Sigmoid colon (tissue), 7 donors: Measurements from ENCODE around the gene TAS2R30. TPM values are rescaled to one million over a fixed set of nuclear protein-coding genes. Genes with fewer than 3 reads are reported as not detected.

Experiments
- DNase-seq: peaks from one replicate; pipeline ENCODE4 v3.0.0-alpha.2; 2019
- H3K27ac ChIP-seq, 4 donors: fragments of 200-600 bp; sonication (generic); one replicate each; pipeline ENCODE4 v1.5.1; 2016 to 2019; ENCODE audit warnings: mild to moderate bottlenecking in 1 of 4
- H3K27me3 ChIP-seq, 3 donors: fragments of 200-600 bp; sonication (generic); one replicate each; pipeline ENCODE4 v1.5.1; 2019; ENCODE audit warnings: mild to moderate bottlenecking in 1 of 3
- H3K36me3 ChIP-seq, 4 donors: fragments of 200-600 bp; sonication (generic); one replicate each; pipeline ENCODE4 v1.5.1; 2016 to 2019
- H3K4me1 ChIP-seq, 4 donors: fragments of 200-600 bp; sonication (generic); one replicate each; pipeline ENCODE4 v1.5.1; 2017 to 2019
- H3K4me3 ChIP-seq, 4 donors: fragments of 200-600 bp; sonication (generic); one replicate each; pipeline ENCODE4 v1.5.1; 2017 to 2019; ENCODE audit warnings: mild to moderate bottlenecking in 2 of 4, moderate library complexity in 1 of 4
- H3K9me3 ChIP-seq, 4 donors: fragments of 200-600 bp in 3 of 4; sonication (generic) in 3 of 4; one replicate each; pipeline versions ENCODE4 v1.5.1 to v1.6.1; 2013 to 2019
- CTCF ChIP-seq, 4 experiments: fragments of 450-650 bp in 3 of 4; fragments of 200-600 bp in 1 of 4; IDR thresholded peaks; one replicate each; pipeline ENCODE4 v1.5.1; 2016 to 2019; ENCODE audit warnings: antibody characterized with exemption in 4 of 4, mild to moderate bottlenecking in 3 of 4, moderate library complexity in 2 of 4
- EP300 ChIP-seq, 4 donors: sonication (generic); formaldehyde crosslinking; IDR thresholded peaks; one replicate each; pipeline ENCODE4 v1.6.1; 2017; ENCODE audit warnings: antibody characterized with exemption in 4 of 4
- POLR2A ChIP-seq, 2 donors: fragments of 450-650 bp; IDR thresholded peaks; one replicate each; pipeline ENCODE4 v1.6.1; 2016; ENCODE audit warnings: antibody characterized with exemption in 2 of 2, mild to moderate bottlenecking in 2 of 2, moderate library complexity in 2 of 2
- POLR2AphosphoS5 ChIP-seq, 4 donors: sonication (generic); formaldehyde crosslinking; IDR thresholded peaks; one replicate each; pipeline ENCODE4 v1.6.1; 2017; ENCODE audit warnings: antibody characterized with exemption in 4 of 4
- WGBS, 2 donors: extraction: QIAGEN DNeasy Blood & Tissue Kit; methylation state at CpG; one replicate each; pipeline ENCODE4 v1.1.7; 2013; 5-methylcytosine and 5-hydroxymethylcytosine counted together
- intact Hi-C: fragments of 100-400 bp; cut with DNase I; formaldehyde crosslinking; loops from one replicate; pipeline ENCODE4 v1.15.1; 2023
- polyA plus RNA-seq, 3 donors: library from polyadenylated mRNA; stranded (reverse); fragments of 200-250 nt; gene quantifications; one replicate each; pipeline ENCODE4 v1.2.3, GENCODE V29; 2013
- total RNA-seq, 4 donors: library from RNA; depleted of rRNA; stranded (reverse); fragments of >200 nt; gene quantifications; one replicate each; pipeline ENCODE4 v1.1.0, GENCODE V29; 2016
- donor health status: healthy with polysubstance abuse.
- donor health status: Bipolar disorder and iron deficiency.
- donor health status: healthy.

The TAS2R30 gene
- total and polyA plus RNA-seq, 7 donors, result 0.36 to 10.5 (median 8.9) TPM; not detected in 2

- H3K4me3 ChIP-seq, result peak overlapping the region; percentile 79 to 98 (median 90)
- peaks cover 0 to 3% (median 0%) of the 10 kb centered on the region in 4 donors for H3K36me3 ChIP-seq
- peaks cover 0 to 53% (median 37%) of the 10 kb centered on the region in 4 donors for H3K4me1 ChIP-seq
- TF ChIP-seq CTCF (IDR thresholded peaks at IDR 0.05) (no peak), POLR2A (IDR thresholded peaks at IDR 0.05) (no peak), POLR2AphosphoS5 (IDR thresholded peaks at IDR 0.05) (no peak), EP300 (IDR thresholded peaks at IDR 0.05) (no peak)
- 1 to 5% methylated on average over 10 of the region's 10 CpGs for WGBS, 2 donors
- intact Hi-C loops, result loop anchor here (2.0 to 10.0 kb wide), 2 partner anchors 449 to 807 kb away; partner anchors contain the start of gene YBX3
- H3K27me3 ChIP-seq, result no peaks in the 10 kb centered on the region
- H3K9me3 ChIP-seq, result no peaks in the 10 kb centered on the region
- DNase-seq, result no peak
- H3K27ac ChIP-seq, result peak overlapping the region; percentile 95 to 99 (median 97)
Observed at GRCh38 chr12:11171969-11172675, 37.7 kb upstream of the TAS2R30 start.

- peak; percentile 96 for DNase-seq
- TF ChIP-seq CTCF (IDR thresholded peaks at IDR 0.05), result no peak
- TF ChIP-seq POLR2A (IDR thresholded peaks at IDR 0.05), result peak; percentile 13 to 36
- TF ChIP-seq POLR2AphosphoS5 (IDR thresholded peaks at IDR 0.05), result peak; percentile 67 to 87 (median 78)
- TF ChIP-seq EP300 (IDR thresholded peaks at IDR 0.05), result no peak
- no peaks in the 10 kb centered on the region for H3K27me3 ChIP-seq
- peak within 1 kb of the TSS; percentile 95 to 99 (median 97) for H3K27ac ChIP-seq
- H3K4me1 ChIP-seq, result peaks cover 0 to 53% (median 37%) of the 10 kb centered on the region in 4 donors
- 0% methylated on average over 70 of the region's 70 CpGs for WGBS, 2 donors
- H3K36me3 ChIP-seq, result peaks cover 0 to 3% (median 0%) of the 10 kb centered on the region in 4 donors
- intact Hi-C loops, result loop anchor here (2.0 to 10.0 kb wide), 2 partner anchors 449 to 807 kb away; partner anchors contain the start of gene YBX3
- H3K9me3 ChIP-seq, result no peaks in the 10 kb centered on the region
- peak within 1 kb of the TSS; percentile 79 to 98 (median 90) for H3K4me3 ChIP-seq
Observed at GRCh38 chr12:11171145-11171968, 36.9 kb upstream of the TAS2R30 start, which contains the start of gene SMIM10L1. Gene SMIM10L1, plus strand, starts transcription at chr12:11171194. Its CDS starts 163 bp downstream, at chr12:11171357.

- no peak for DNase-seq
- H3K36me3 ChIP-seq, result peaks cover 0 to 3% (median 0%) of the 10 kb centered on the region in 4 donors
- peaks cover 0 to 53% (median 37%) of the 10 kb centered on the region in 4 donors for H3K4me1 ChIP-seq
- no peaks in the 10 kb centered on the region for H3K9me3 ChIP-seq
- H3K27ac ChIP-seq, result peak overlapping the region; percentile 95 to 99 (median 97)
- intact Hi-C loops, result loop anchor here (2.0 to 10.0 kb wide), 2 partner anchors 448 to 806 kb away; partner anchors contain the start of gene YBX3
- H3K4me3 ChIP-seq, result peak overlapping the region; percentile 79 to 98 (median 90)
- TF ChIP-seq EP300 (IDR thresholded peaks at IDR 0.05), result no peak
- no peaks in the 10 kb centered on the region for H3K27me3 ChIP-seq
- WGBS, 2 donors, result 3 to 4% methylated on average over 4 of the region's 4 CpGs
Observed at GRCh38 chr12:11170810-11171144, 36.3 kb upstream of the TAS2R30 start.

- intact Hi-C loops, result no loop called here
- no peaks in the 10 kb centered on the region for H3K9me3 ChIP-seq
- DNase-seq, result no peak
- H3K4me3 ChIP-seq, result no peak overlapping the region
- peaks cover 0 to 22% (median 0%) of the 10 kb centered on the region in 4 donors for H3K36me3 ChIP-seq
- H3K27ac ChIP-seq, result no peak overlapping the region
- H3K27me3 ChIP-seq, result no peaks in the 10 kb centered on the region
- TF ChIP-seq POLR2A (IDR thresholded peaks at IDR 0.05), result no peak
- no peak for TF ChIP-seq CTCF (IDR thresholded peaks at IDR 0.05)
- no peak for TF ChIP-seq EP300 (IDR thresholded peaks at IDR 0.05)
- TF ChIP-seq POLR2AphosphoS5 (IDR thresholded peaks at IDR 0.05), result no peak
- H3K4me1 ChIP-seq, result peaks cover 0 to 34% (median 22%) of the 10 kb centered on the region in 4 donors
Observed at GRCh38 chr12:11166300-11166699, 31.9 kb upstream of the TAS2R30 start.

DNA sequence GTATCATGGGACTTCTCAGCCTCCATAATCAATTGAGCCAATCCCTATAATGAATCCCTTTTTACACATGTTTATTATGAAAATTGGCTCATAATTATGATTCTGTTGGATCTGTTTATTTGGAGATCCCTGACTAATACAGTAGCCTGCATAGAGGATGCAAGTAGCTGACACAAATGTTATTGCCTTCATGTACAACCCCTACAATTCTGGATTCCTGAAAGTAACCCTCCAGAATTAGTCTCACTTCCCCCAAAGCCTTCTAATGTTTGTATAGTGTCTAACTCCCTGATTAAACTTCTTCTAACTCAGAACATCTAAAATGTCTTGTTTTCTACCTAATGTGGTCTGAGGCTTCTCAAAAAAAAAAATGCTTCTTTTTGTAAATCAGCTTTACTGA, 29.9 kb upstream of the TAS2R30 start:
- Histone ChIP-seq H3K36me3 (peaks cover 0 to 23% (median 0%) of the 10 kb centered on the region in 4 donors), H3K27ac (no peak overlapping the region), H3K4me3 (no peak overlapping the region), H3K27me3 (no peaks in the 10 kb centered on the region), H3K9me3 (no peaks in the 10 kb centered on the region), H3K4me1 (peaks cover 0 to 26% (median 9%) of the 10 kb centered on the region in 4 donors)
- TF ChIP-seq EP300 (IDR thresholded peaks at IDR 0.05), result no peak
- TF ChIP-seq POLR2A (IDR thresholded peaks at IDR 0.05), result no peak
- no peak for TF ChIP-seq POLR2AphosphoS5 (IDR thresholded peaks at IDR 0.05)
- TF ChIP-seq CTCF (IDR thresholded peaks at IDR 0.05), result no peak
- intact Hi-C loops, result no loop called here
- no peak for DNase-seq
